MG63 (cell line): ENCODE results near the gene DHX16. TPM values are rescaled to one million over a fixed set of nuclear protein-coding genes. Genes with fewer than 3 reads are reported as not detected.

Experiments used
- DNase-seq: peaks from one replicate; pipeline ENCODE4 v3.0.0-alpha.2; 2020
- H3K27me3 ChIP-seq: fragments of 250-450 bp; sonication (Bioruptor Pico); 2 replicates; pipeline ENCODE4 v1.5.1; 2020; ENCODE audit warnings: mild to moderate bottlenecking, moderate library complexity
- H3K36me3 ChIP-seq: fragments of 250-450 bp; sonication (Bioruptor Pico); 2 replicates; pipeline ENCODE4 v1.5.1; 2020; ENCODE audit warnings: mild to moderate bottlenecking, moderate library complexity
- H3K4me3 ChIP-seq: fragments of 250-450 bp; sonication (Bioruptor Pico); 2 replicates; pipeline ENCODE4 v1.5.1; 2020; ENCODE audit warnings: mild to moderate bottlenecking, moderate library complexity
- H3K9me3 ChIP-seq: fragments of 250-450 bp; sonication (Bioruptor Pico); 2 replicates; pipeline ENCODE4 v1.5.1; 2020; ENCODE audit warnings: mild to moderate bottlenecking, moderate library complexity
- total RNA-seq: library from RNA; depleted of rRNA; stranded (reverse); fragments of >200 nt; shearing (Covaris generic); gene quantifications from 2 replicates; pipeline ENCODE4 v1.2.3, GENCODE V29; 2014; ENCODE audit warnings: low replicate concordance

The DHX16 gene
- total RNA-seq, 1 experiment from 2014 or later: 24.2 TPM

DNA sequence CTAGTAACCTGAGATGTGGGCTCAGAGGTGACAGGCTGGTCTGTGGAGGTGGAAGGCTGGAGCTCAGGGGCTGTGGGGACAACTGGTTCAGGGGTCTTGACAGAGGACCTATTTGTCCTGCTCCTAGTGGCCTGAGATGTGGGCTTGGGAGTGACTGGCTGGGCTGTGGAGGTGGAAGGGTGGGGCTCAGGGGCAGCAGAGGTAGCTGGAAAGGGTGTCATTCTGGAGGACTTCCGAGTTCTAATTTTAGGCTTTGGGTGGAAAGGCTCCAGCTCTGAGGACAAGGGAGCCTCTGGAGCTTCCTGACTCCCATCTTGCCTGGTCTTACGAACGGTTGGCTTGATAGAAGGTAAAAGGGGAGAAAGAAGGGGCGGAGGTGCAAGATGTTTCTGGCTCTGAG, 32.8 kb upstream of the DHX16 start:
- H3K9me3 ChIP-seq: no peaks in the 10 kb centered on the region
- no peak for DNase-seq
- no peaks in the 10 kb centered on the region for H3K27me3 ChIP-seq
- peaks cover 2% of the 10 kb centered on the region for H3K36me3 ChIP-seq
- H3K4me3 ChIP-seq: no peak overlapping the region

DNA sequence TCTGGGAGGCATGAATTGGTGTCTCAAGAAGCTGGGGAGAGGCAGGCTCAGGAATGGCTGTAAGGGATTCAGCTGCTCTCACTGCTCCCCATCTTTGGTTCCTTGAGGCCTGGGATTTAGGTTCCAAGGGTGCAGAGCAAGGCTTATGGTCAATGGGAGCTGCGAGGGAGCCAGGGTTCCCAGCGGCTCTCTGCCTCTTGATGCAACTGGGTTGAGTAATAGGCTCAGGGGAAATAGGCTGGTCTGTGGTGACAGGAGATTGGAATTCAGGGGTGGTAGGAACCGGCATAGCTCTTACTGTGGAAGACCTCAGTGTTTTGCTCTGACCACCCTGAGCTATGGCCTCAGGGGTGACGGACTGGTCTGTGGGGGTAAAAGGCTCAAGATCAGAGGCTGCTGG, 31.0 kb upstream of the DHX16 start:
- peaks cover 5% of the 10 kb centered on the region for H3K36me3 ChIP-seq
- no peak overlapping the region for H3K4me3 ChIP-seq
- no peaks in the 10 kb centered on the region for H3K27me3 ChIP-seq
- no peaks in the 10 kb centered on the region for H3K9me3 ChIP-seq
- no peak for DNase-seq

DNA sequence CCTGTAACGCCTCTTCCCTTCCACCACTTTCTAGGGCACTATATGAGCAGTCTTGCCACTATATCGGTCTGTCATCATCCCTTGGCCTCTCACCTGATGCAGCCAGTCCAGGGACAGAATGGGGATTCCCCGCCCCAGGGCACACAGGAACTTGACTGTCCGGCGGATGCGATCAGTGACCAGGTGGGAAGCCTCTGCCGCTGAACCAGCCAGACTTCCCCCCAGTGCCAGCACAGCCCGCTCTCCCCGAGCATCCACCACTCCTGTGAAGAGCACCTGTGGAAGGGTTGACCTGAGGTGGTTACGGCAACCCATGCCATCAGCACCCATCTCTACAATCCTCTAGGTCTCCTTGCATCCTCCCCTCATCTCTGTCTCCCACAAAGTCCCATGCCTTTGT, 30.2 kb upstream of the DHX16 start:
- Histone ChIP-seq H3K27me3 (no peaks in the 10 kb centered on the region), H3K36me3 (peaks cover 5% of the 10 kb centered on the region), H3K9me3 (no peaks in the 10 kb centered on the region), H3K4me3 (no peak overlapping the region)
- DNase-seq: no peak

DNA sequence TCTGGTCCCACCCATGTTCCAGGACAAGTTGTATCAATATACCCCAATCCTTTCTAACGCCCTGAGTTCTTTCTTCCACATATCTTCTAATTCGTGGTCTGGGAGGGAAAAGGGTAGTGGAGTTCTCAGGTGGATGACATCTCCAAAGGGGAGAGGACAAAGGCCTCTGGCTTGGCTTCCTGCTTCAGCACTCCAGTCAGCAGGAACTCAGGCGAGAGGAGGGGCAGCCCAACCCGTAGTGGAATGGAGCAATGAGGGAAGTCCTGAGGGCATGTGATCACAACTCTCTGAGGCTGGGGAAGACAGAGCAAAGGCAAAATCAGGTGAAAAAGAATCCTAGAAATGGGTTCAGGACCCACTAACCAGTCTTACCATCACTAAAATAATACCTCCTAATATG, 27.5 kb upstream of the DHX16 start:
- H3K9me3 ChIP-seq: no peaks in the 10 kb centered on the region
- DNase-seq: no peak
- H3K36me3 ChIP-seq: peaks cover 3% of the 10 kb centered on the region; the same call in 1 of the 2 replicates
- no peak overlapping the region for H3K4me3 ChIP-seq
- no peaks in the 10 kb centered on the region for H3K27me3 ChIP-seq

DNA sequence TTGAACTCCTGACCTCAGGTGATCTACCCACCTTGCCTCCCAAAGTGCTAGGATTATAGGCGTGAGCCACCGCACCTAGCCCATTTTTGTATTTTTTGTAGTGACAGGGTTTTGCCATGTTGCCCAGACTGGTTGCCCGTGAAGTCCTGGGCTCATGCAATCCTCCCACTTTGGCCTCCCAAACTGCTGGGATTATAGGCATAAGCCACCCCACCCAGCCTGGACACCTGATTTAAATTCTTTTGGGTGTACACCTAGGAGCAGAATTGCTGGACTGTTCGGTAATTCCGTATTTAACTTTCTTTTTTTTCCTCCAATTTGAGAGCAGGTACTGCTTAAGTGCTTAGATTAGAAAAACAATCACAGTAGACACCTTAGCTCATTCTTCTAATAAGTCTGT, 23.6 kb upstream of the DHX16 start:
- Histone ChIP-seq H3K36me3 (peaks cover 3% of the 10 kb centered on the region; the same call in 1 of the 2 replicates), H3K27me3 (no peaks in the 10 kb centered on the region), H3K9me3 (no peaks in the 10 kb centered on the region), H3K4me3 (no peak overlapping the region)
- no peak for DNase-seq

DNA sequence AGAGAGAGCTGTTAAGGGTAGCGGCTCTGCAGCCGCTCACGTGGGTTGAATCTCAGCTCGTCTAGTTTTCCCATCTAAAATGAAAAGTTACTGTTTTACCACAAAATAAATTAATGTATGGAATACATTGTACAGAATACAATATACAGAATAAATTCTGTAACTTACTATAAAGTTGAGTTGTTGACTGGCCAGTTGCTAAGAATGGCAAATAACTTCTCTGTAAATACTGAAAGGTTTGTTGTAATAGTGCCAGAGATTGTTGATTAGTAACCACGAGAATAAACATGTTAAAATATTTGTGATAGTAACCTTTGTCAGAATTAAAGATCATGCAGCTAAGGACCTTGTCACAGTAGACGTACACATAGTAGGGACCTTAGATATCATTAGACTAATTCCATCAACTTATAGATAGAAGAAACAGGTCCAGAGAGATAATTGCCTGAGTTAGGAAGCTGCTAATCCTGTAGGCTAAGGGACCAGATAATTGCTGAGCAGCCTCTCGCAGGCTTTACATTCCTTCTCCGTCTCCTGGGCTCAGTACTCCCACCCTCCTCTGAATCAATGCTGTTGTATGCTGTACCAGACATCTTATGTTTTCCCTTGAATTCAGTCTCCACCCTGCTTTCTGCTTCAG, 18.5 kb upstream of the DHX16 start:
- Histone ChIP-seq H3K27me3 (no peaks in the 10 kb centered on the region), H3K4me3 (peak overlapping the region; percentile 72), H3K36me3 (no peaks in the 10 kb centered on the region; the same call in 1 of the 2 replicates), H3K9me3 (no peaks in the 10 kb centered on the region)
- DNase-seq: no peak

DNA sequence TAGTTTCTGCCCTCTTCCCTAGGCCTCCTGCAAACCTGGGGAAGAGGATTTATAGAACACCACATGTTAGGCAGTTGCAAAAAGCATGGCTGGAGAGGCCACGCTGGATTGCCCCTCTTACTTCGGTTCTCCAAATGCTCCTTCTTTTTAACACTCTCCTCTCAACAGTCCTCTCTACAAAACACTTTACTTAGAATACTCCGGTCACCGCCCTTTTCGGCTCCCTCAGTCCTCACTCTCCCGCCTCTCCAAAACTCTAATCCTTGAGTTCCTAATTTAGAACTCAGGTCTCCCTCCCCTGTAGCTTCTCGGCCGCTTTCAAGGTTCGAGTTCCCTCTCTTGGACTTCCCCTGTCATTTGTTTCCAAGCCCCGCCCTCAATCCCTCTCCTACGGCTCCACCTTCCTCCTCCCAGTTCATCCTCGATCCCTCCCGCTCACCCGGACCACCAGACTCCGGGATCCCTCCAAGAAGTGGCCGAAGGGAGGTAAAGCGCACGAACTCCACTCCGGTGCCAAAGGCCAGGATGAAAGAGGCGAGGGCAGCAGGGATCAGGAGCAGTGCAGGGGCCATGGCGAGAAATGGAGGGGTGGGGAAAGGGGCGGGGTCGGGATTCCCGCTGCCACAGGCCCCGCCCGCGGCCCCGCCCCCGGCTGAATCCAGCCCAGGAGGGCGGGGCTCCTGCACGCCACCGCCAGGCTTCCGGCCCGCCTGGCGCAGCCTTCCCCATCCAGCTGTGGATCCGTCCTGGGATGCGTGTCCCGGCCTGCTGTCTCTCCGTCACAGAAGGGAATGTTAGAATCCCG, 17.8 kb upstream of the DHX16 start, which contains the start of gene NRM:
Gene NRM (minus strand): TSS at position 582 of the 805 bp plus-strand sequence. CDS start 10 bp downstream, at position 572.
- peak within 1 kb of the TSS; percentile 72 for H3K4me3 ChIP-seq
- H3K36me3 ChIP-seq: no peaks in the 10 kb centered on the region; the same call in none of the 2 replicates
- DNase-seq: peak; percentile 85
- H3K9me3 ChIP-seq: no peaks in the 10 kb centered on the region
- no peaks in the 10 kb centered on the region for H3K27me3 ChIP-seq

DNA sequence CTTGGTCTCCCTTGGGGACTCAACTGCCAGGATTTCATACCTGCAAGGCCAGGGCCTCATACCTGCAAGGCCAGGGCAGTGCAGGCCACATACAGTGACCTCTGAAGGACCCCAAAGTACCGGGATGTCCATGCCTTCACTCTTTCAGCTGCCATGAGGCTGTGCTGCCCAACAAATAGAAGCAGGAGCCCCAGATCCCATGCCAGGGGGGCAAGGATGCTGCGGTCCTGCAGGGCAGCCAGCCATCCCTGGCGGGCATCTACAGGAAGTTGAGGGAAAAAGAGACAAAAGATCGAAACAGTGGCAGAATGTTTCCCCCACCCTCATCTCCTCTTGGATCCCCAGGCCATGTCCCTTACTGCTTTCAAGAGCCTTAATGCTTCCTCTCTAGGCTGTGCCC, 17.2 kb upstream of the DHX16 start:
- Histone ChIP-seq H3K4me3 (peak overlapping the region; percentile 72), H3K27me3 (no peaks in the 10 kb centered on the region), H3K36me3 (peaks cover 2% of the 10 kb centered on the region), H3K9me3 (no peaks in the 10 kb centered on the region)
- DNase-seq: no peak

DNA sequence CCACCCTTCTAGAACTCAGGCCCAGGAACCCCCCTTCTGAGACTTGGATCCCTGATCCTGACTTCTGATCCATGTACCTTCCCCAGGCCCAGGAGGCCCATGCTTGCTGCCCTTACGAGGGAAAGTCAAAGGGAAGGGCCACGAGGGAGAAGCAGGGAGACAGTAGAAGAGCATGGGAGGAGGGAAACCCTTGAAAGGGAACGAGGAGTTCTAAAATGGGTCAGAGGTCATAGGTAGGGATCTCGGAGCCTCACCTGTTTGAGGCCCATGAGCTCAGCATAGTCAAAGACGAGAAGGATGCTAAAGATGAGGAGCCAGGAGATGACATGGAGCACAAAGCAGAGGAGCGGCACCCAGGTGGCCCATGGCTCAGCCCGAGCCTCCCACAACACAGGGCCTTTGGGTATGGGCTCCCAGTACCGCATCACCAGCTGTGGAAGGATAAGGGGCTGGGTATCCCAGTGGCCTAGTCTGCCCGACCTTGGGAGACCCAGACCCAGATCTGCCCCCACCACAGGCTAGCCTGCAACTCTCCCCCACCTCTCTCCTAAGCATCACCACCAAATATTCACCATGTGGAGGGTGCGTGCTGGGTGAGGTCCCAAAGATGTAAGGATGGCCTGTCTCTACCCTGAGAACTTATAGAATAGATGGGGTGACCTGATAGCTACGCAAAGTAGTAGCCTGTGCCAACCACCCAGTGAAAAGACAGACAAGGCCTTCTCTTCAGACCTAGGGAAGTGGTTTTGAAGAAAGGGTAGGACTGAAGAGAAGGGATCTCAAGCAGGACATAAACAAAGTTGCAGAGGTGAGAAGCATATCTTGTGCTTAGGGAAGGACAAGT, 16.4 kb upstream of the DHX16 start:
- H3K27me3 ChIP-seq: no peaks in the 10 kb centered on the region
- no peaks in the 10 kb centered on the region for H3K9me3 ChIP-seq
- peaks cover 5% of the 10 kb centered on the region for H3K36me3 ChIP-seq
- no peak overlapping the region for H3K4me3 ChIP-seq
- DNase-seq: no peak

DNA sequence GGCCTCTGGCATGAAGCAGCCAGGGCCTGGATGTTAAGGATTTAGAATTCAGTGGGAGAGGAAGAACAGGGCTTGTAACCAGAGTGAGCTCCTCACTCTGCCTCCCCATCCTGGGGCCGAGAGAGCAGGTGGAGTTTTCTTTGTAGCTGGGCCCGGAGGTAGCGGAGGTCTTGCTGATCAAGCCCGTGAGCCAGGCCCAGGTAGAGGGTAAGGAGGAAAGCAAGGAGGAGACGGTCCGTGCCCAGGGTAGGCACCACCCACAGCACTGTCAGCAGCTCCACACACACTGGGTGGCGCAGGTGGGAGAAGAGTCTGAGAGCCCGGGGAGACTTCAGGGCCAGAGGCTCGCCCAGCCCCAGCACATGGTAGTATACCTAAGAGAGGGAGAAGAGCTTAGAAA, 15.8 kb upstream of the DHX16 start:
- Histone ChIP-seq H3K4me3 (peak overlapping the region; percentile 98), H3K36me3 (peaks cover 8% of the 10 kb centered on the region), H3K9me3 (no peaks in the 10 kb centered on the region), H3K27me3 (no peaks in the 10 kb centered on the region)
- DNase-seq: no peak

DNA sequence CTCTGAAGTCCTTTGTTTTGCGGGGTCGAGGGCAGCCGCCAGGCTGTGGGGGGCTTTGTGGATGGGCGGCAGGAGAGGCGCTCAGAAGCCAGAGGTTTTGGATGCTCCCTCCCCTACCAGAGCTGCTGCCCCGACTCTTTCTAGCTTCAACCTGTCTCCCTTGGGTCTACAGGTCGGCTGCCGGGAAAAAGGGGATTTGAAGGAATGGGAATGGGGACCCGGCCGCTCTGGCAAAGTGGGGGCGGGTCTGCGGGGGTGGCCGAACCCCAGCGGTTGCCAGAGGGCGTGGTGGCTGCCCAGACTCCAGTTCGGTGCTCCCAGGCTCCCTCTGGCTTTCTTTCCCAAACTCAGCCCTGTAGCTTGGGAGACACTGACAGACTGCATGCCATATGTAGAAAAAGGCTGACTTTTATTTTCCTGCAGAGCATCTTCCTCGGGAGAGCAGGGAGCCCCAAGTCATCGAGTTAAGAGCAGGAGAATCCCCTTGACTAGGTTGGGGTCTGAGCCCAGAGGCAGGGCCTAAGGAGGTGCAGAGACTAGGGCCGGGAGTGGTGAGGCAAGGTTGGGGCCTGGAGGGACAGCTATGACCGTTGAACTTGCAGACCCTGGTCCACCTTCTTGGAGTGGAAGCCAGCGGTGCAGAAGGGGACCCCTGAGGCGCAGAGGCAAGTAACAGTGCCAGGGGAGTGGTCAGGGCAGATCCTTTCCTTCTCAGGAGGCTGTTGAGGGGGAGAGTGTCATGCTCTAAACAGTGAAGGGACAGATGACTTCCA, 15.0 kb upstream of the DHX16 start:
- Histone ChIP-seq H3K9me3 (no peaks in the 10 kb centered on the region), H3K4me3 (peak overlapping the region; percentile 98), H3K27me3 (no peaks in the 10 kb centered on the region), H3K36me3 (peaks cover 16% of the 10 kb centered on the region)
- DNase-seq: peak; percentile 71

DNA sequence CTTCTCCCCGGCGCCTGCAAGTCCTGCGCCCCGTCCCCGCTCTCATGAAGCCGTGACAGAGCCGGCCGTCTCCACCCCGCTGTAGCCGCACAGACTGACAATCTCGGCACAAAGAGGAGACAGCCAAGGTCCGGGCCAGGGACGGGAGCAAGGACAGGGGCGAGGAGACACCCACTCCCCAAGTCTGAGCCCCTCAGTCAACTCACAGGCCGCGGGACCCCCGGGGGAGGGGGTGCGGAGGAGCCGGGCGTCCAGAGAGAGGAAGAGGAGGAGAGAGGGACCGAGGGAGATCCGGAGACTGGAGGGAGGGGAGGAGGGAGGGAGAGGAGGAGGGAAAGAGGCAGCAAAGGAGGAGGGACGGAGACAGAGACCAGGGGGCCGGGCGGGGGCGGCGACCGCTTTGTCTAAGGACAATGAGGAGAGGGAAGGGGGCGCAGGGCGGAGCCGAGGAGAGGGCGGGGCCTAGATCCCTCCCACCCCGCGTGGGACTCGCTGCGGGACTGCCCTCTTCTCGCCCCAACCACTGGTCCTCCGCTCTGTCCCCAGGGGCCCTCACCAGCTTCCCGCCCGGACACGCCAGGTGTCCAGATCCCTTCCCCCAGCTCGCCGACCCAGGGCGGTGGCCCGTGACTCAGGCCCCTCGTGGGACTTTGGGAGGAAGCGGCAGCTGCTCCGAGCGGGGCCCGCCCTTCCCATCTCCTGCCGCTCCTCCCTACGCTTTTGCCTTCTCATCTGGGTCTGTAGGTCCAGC, 14.3 kb upstream of the DHX16 start:
- Histone ChIP-seq H3K27me3 (no peaks in the 10 kb centered on the region), H3K9me3 (no peaks in the 10 kb centered on the region), H3K4me3 (peak overlapping the region; percentile 98), H3K36me3 (peaks cover 21% of the 10 kb centered on the region)
- DNase-seq: peak; percentile 98

DNA sequence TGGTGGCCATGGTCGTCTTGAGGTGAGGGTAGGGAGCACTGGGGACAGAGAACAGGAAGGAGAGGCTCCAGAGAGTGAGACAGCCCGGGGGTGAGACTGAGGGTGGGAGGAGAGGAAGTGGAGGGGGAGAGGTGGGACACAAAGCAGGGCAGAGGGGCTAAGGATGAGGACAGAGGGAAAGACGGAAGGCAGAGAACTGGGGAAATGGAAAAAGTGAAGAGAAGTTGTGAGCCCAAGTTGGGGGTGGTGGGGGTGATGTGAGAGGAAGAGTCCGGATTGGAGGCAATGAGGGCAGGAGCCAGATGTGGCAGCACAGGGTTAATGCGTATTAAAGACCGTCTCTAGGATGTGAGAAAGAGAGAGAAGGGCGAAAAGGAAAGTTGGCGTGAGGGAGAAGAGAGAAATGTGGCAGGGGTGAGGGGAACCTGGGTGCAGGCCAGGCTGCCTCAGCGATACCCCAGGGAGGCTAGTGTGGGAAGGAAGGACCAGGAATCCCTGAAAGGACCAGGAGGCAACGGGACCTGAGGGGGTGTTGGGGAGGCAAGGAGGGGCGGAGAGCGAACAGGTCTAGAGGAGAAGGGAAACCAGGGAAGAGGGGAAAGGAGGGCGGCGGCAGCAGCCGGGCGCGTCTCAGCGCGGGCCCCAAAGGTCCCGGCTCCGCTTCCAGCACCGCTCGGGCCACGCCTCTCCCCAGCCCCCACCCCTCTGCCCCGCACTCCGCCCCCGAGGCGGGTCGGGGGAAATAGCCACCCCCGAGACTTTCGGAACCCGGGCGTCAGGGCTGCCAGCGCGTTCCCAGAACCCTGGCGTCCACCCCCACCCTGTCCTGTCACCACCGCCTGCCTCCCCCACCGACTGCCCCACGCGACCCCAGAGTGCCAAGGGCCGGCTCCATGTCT, 13.5 kb upstream of the DHX16 start, which contains the start of gene PPP1R18:
Gene PPP1R18 (minus strand): TSS at position 637 of the 899 bp plus-strand sequence. CDS start 627 bp downstream, at position 10.
- Histone ChIP-seq H3K9me3 (no peaks in the 10 kb centered on the region), H3K4me3 (peak within 1 kb of the TSS; percentile 98), H3K36me3 (peaks cover 25% of the 10 kb centered on the region), H3K27me3 (no peaks in the 10 kb centered on the region)
- DNase-seq: peak; percentile 79

DNA sequence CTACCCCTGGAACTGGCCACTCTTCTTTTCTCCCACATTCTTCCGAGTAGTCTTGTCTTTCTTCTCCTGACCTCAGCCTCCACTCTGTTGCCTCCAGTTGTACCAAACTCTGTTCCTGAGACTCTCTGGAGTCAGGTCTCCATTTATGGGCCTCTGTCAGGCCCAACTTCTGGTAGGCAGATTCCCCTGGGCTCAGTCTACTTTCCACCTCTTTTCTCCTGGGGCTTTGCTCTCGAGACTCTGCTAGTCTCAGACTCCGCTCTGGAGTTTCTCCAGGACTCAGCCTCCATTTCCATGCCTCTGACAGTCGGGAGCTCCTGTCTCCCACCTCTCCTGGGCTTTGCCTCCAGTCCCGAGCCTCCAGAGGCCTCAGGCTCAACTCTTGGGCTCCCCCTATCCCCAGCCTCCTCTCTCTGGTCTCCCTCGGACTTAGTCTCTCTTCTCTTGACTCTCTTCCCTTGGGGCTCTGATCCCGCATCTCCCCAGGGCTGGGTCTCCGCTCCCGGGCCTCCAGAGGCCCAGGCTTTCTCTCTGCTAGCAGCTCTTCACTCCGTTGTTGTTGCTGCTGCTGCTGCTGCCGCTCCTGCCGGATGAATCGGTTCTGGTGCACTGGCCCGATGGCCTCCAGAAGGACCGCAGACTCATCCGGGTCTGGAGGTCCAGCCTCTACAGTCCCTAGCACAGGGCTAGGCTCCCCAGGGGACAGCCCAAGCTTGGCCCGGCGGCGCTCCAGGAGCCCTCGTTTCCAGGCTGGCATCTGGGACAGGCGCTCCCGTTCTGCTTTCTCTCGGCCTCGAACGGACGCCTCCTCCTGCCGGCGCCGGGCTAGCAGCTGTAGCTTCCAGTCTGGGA, 12.6 kb upstream of the DHX16 start:
- DNase-seq: no peak
- peak overlapping the region; percentile 98 for H3K4me3 ChIP-seq
- H3K27me3 ChIP-seq: no peaks in the 10 kb centered on the region
- H3K36me3 ChIP-seq: peaks cover 25% of the 10 kb centered on the region
- no peaks in the 10 kb centered on the region for H3K9me3 ChIP-seq
